ENCODE results near the gene FGF18. TPM values are rescaled to one million over a fixed set of nuclear protein-coding genes. Genes with fewer than 3 reads are reported as not detected.

FGF18 gene
- total and polyA plus RNA-seq, 2 donors (not counting 3 experiments of a cell fraction or from before 2014, with no cell fraction given) = 0.04 to 0.27 TPM

- Histone ChIP-seq H3K9ac (replicated peaks; ENCODE audit: extremely low read depth, insufficient read depth, low read length) (no peak overlapping the region), H2AFZ (ENCODE audit: low read depth, low read length) (no peak overlapping the region), H3K27me3 (ENCODE audit: control insufficient read depth in 2 of 2, insufficient read depth in 2 of 2, low read length in 2 of 2) (no peaks in the 10 kb centered on the region), H3K27ac (ENCODE audit: insufficient read depth, low read depth, low read length) (no peak overlapping the region), H3K9me1 (replicated peaks; ENCODE audit: control insufficient read depth, extremely low read depth, insufficient read depth, low read length) (no peaks in the 10 kb centered on the region), H3K4me1 (ENCODE audit: control insufficient read depth, extremely low read depth, insufficient read depth, low read length) (no peaks in the 10 kb centered on the region), H3K79me2 (ENCODE audit: control insufficient read depth, insufficient read depth, low read length) (no peaks in the 10 kb centered on the region), H3K4me2 (ENCODE audit: insufficient read depth, low read length) (no peak overlapping the region), H3K36me3 (ENCODE audit: control insufficient read depth in 2 of 2, extremely low read depth in 1 of 2, insufficient read depth in 2 of 2, low read length in 2 of 2) (no peaks in the 10 kb centered on the region), H3K9me3 (replicated peaks; ENCODE audit: control insufficient read depth, insufficient read depth, low read length) (no peaks in the 10 kb centered on the region), H4K20me1 (replicated peaks; ENCODE audit: control insufficient read depth, extremely low read depth, insufficient read depth, low read length) (no peaks in the 10 kb centered on the region), H3K4me3 (replicated peaks in 1 of 3; ENCODE audit: insufficient read depth in 1 of 3, low read depth in 1 of 3, low read length in 3 of 3) (no peak overlapping the region)
- DNase-seq (ENCODE audit: low read depth, low spot score) (no peak), FAIRE-seq (no peak)
- intact Hi-C loops (cut with micrococcal nuclease) = no loop called here
- no TSS peak for BruUV-seq (replicated peaks)
- dilution Hi-C loops (cut with MboI; ENCODE audit: extremely low pct_ligation_motif_present, low sequenced_read_pairs) = no loop called here
- TF ChIP-seq POLR2AphosphoS5 (IDR thresholded peaks at IDR 0.05; ENCODE audit: insufficient read depth, low read depth, low read length) = no peak
- TF ChIP-seq POLR2A (IDR thresholded peaks at IDR 0.05; ENCODE audit: low read depth, low read length) = no peak
- TF ChIP-seq FOS (IDR thresholded peaks at IDR 0.05; ENCODE audit: borderline replicate concordance, insufficient read depth, low read length) = no peak
- TF ChIP-seq, protein P1, sequence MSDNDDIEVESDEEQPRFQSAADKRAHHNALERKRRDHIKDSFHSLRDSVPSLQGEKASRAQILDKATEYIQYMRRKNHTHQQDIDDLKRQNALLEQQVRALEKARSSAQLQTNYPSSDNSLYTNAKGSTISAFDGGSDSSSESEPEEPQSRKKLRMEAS (IDR thresholded peaks at IDR 0.05; ENCODE audit: insufficient read depth, insufficient read length) = no peak
- no peak for TF ChIP-seq JUN (IDR thresholded peaks at IDR 0.05; ENCODE audit: borderline replicate concordance, insufficient read depth, insufficient read length, low read depth)
- TF ChIP-seq EZH2 (IDR thresholded peaks at IDR 0.05; ENCODE audit: borderline replicate concordance, low read depth, low read length, severe bottlenecking) = no peak
- TF ChIP-seq GATA2 (IDR thresholded peaks at IDR 0.05; ENCODE audit: insufficient read depth, insufficient read length, low read depth, low read length) = no peak
- TF ChIP-seq MYC (IDR thresholded peaks at IDR 0.05; ENCODE audit: low read depth, low read length) = no peak
- no peak for TF ChIP-seq CTCF (IDR thresholded peaks at IDR 0.05; ENCODE audit: extremely low read depth in 1 of 2, insufficient read depth in 1 of 2, low read depth in 1 of 2, low read length in 2 of 2)
- CTCF ChIA-PET = interaction anchor here (1.2 to 1.4 kb wide), 2 partner anchors 16 to 478 kb away, joined by 4 read pairs; partner anchors contain the start of gene FGF18
- POLR2A ChIA-PET = no interaction called here
Measured at GRCh38 chr5:171434874-171435273, 15.4 kb downstream of the FGF18 start.

Data from endothelial cell of umbilical vein (primary cell).